SU-DHL-6 (cell line): ENCODE measurements around the gene SERPINH1.

Experiments used
- CTCF ChIP-seq: fragments of 200-600 bp; sonication (generic); IDR thresholded peaks from one replicate; pipeline ENCODE4 v1.5.1; 2017; ENCODE audit warnings: antibody characterized with exemption, mild to moderate bottlenecking, low read length, moderate library complexity; ENCODE audit not compliant: insufficient read depth, poor library complexity, severe bottlenecking
- EZH2phosphoT487 ChIP-seq: fragments of 200-600 bp; sonication (generic), shearing (Covaris generic); conservative IDR thresholded peaks from 2 replicates; pipeline ENCODE4 v1.6.1; 2018; ENCODE audit warnings: mild to moderate bottlenecking, antibody characterized with exemption, low read length, moderate library complexity, mixed read lengths

DNA sequence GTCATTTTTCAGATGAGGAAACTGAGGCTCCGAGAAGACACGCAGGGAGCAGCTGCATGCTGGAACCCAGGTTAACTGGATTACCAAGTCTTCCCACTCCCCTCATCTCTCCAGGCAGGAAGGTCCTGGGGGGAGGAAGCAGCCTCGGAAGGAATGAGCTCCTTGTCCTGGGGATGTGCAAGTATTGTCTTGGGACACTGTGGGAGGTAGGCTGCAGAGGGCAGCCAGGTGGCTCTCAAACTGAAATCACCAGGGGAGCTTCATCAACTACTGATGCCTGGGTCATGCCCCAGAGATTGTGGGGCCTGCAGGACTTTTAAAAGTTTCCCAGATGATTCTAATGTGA is 43.9 kb upstream of the SERPINH1 start:
- TF ChIP-seq CTCF (no peak), EZH2phosphoT487 (no peak)
